Measurements from ENCODE around the gene SPPL2B.
"Not testable (repeated sequence)": the region's sequence is repeated elsewhere in the genome, so short reads cannot be mapped to it uniquely, and the experiment has no call there.

Gene SPPL2B

DNA sequence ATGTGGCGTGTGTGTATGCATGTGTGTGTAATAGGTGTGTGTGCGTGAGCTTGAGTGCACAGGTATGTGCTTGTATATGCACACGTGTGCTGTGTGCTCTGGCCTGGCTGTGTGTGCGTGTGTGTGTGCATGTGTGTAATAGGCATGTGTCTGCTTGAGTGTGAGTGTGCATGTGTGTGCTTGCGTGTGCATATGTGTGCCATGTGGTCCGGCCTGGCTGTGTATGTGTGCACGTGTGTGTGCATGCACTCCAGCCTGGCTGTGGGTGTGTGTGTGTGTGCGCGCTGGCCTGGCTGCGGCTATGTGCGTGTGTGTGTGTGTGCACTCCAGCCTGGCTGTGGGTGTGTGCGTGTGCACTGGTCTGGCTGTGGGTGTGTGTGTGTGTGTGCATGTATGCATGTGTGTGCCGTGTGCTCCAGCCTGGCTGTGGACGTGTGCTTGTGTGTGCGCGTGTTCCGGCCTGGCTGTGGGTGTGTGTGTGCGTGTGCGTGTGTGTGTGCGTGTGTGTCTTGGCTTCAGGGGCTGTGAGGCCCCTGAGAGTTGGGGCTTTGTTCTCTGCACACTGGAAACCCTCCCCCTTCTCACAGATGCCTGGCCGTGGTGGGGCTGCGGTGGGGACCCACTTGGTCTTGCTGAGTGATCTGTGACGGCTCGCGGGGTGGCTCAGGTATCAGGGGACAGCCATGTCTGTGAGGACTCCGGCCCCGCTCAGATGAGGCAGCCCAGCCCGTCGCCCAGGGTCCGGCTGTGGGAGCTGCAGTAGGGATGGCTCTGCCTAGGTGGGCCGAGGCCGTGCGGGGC is 8.2 kb downstream of the SPPL2B start:
- in situ Hi-C loops (cut with MboI; ENCODE audit: low sequenced_read_pairs) = no loop called here

DNA sequence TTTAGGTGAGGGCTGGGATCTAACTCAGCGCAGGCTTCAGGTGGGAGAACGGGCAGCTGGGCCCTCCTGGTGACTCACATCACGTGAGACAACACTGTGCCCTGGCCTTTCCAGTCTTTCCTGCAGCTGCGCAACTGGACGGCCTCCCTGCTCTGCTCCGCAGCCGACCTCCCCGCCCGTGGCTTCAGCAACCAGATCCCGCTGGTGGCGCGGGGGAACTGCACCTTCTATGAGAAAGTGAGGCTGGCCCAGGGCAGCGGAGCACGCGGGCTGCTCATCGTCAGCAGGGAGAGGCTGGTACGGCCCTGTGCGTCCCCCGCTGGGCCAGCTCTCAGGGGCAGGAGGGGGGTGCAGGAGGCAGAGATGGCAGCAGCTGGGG is 8.8 kb downstream of the SPPL2B start:
- in situ Hi-C loops (cut with MboI; ENCODE audit: low sequenced_read_pairs) = no loop called here

DNA sequence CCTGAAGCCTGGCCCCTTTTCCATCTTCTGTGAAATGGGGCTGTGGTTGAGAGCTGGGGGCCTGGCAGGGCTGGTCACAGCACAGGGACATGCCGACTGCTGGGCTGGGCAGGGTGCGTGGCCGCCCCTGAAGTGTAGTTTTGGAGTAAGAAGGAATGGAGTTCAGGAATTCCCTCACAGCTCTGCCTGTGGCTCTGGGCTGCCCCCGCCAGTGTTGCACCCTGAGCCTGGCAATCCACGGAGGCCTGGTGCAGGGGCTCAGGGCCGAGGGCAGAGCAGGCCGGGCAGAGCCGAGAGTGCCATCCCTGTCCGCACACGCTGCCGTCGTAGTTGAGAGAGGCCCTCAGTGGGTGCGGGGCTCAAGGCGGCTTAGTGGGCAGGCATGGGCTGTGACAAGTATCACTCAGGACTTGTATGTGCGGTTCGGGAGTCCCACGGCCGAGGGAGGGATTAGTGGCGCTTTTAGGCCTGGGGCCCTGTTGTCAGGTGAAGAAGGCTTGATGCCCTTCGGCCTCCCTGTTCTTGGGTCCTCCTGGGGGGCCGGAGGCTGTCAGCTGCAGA is 9.7 kb downstream of the SPPL2B start:
- in situ Hi-C loops (cut with MboI; ENCODE audit: low sequenced_read_pairs) = no loop called here

DNA sequence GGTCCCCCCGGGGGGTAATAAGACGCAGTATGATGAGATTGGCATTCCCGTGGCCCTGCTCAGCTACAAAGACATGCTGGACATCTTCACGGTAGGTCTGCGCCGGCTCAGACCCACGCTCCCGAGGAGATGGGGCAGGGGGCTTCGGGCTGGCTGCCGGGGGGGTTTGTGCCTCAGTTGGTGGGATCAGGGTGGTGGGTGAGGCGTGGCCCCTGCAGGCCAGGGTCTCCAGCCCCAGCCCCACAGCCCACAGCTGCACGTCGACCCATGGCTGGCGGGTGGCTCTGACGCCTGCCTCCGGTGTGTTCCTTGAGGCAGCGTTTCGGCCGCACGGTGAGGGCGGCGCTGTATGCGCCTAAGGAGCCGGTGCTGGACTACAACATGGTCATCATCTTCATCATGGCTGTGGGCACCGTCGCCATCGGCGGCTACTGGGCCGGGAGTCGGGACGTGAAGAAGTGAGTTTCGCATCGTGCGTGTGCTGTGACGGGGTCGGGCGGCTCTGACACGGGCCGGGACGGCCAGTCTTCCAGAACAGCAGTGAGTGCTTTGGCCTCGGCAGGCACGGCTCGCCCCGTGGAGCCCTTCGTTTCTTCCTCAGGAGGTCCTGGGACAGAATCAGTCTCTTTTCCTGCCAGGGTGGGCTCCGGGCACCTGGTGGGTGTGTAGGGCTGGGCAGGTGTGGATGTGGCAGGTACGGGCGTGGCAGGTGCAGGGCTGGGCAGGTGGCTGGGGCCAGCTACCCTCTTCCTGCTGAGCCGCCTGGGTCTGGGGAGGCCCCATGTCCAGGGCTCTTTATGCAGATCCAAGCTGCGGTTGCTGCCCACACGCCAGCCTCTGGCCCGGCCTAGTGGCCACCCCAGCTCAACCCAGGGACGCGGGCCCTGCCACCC is 10.5 kb downstream of the SPPL2B start:
- in situ Hi-C loops (cut with MboI; ENCODE audit: low sequenced_read_pairs) = no loop called here

DNA sequence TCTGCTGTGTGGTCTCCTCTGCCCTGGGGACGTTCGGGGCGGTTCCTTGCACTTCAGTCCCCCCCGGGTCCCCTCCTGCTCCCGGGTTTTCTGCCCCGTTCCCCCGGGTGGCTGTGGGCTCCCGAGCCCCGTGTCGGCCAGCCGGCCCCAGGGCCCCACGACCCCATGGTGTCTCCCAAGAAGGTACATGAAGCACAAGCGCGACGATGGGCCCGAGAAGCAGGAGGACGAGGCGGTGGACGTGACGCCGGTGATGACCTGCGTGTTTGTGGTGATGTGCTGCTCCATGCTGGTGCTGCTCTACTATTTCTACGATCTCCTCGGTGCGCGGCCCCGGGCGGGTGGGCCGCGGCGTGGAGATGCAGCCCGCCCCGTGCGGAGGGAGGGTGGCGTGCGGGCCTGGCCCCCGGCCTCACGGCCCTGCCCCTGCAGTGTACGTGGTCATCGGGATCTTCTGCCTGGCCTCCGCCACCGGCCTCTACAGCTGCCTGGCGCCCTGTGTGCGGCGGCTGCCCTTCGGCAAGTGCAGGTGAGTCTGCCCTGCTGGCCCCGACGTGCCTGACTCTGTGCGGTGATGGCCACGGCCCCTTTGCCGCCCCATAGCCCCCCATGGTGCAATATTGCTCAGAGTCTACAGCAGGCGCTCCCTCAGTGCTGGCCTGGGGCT is 11.3 kb downstream of the SPPL2B start:
- in situ Hi-C loops (cut with MboI; ENCODE audit: low sequenced_read_pairs) = no loop called here

DNA sequence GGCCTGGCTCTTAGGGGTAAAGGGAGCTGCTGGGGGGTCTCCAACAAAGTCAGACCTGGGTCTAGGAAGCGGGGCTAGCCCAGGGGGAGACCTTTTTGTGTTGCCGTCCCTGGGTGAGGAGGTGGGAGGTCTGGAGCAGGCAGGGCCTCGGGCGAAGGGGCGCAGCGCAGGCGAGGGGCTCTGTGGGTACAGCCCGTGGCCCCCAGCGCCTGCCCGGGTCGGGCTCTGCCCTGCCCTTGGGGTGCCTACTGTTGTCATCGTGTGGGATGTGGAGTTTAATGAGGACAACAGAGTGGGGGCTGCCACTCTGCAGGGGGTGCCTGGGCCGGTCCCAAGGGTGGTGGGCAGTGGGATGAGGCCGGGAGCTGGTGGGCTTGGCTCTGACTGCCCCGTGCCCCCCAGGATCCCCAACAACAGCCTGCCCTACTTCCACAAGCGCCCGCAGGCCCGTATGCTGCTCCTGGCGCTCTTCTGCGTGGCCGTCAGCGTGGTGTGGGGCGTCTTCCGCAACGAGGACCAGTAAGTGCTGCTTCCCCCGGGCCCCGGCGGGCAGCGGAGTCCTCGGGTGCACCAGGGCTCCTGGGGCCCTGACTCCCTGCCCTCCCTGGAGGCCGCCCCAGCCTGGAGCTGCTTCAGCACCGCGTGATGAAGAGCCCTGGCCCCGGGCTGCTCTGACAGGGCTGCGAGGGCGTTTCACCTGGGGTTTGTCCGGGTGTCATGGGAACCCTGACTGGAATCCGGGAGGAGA is 12.2 kb downstream of the SPPL2B start:
- in situ Hi-C loops (cut with MboI; ENCODE audit: low sequenced_read_pairs) = no loop called here

DNA sequence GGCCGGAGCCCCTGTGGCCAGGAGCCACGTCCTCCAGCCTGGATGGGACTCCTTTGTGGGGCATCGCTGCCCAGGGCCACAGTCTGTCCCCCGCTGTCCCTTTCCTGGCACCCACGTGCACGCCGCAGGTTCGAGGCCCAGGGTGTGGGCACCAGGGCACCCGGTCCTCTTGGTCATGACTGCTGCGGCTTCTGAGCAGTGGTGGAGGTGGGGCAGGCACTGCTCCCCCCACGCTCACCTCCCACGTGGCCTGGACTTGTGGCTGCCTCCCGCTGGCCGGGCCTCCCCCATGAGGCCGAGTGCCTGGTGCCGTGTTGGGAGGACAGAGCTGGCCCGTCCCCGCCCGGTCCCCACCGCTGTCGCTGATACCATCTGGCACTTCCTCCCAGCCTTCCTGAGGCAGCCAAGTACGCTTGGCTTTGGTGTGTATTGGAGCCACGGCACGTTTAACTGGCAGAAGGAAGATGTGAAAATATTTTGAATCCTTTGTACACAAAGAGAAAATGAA is 12.8 kb downstream of the SPPL2B start:
- in situ Hi-C loops (cut with MboI; ENCODE audit: low sequenced_read_pairs) = no loop called here

DNA sequence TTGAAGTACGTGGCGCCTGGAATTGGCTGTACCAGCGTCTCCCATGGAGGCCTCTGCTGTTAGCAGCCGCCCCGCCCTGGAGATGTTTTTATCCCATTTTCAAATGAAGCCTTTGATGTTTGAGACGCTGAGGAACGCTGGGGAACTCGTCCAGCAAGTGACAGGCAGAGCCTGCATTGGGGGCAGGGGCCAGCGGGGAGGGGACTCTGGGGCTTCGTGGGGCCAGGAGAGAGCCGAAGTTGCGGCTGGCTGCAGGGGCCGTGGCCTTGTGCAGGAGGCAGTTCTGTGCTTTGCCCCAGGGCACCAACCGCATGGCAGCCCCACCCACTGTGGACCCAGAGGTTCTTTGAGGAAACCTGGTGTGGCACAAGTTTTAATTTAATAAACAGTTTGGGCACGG is 13.5 kb downstream of the SPPL2B start:
- in situ Hi-C loops (cut with MboI; ENCODE audit: low sequenced_read_pairs) = no loop called here

DNA sequence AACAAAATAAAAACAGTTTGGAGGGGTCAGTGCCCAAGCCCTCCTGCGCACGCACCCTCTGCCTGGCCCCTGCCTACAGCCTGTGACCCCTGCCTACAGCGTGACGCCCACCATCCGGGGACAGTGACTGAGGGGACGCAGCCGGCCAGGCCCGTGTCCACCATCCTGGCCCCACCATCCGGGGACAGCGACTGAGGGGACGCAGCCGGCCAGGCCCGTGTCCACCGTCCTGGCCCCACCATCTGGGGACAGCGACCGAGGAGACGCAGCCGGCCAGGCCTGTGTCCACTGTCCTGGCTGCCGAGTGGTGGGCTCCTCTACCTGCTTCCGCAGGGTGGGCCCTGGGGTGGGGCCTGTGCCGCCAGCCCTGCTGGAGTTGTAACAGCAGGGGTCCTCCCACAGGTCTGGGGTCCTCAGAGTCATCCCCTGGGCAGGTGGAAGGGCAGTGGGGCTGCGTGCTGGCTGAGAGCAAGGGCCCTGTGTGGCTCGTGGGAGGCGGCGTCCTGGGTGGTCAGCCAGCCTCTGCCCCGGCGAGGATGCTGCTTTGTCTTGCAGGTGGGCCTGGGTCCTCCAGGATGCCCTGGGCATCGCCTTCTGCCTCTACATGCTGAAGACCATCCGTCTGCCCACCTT is 14.3 kb downstream of the SPPL2B start:
- in situ Hi-C loops (cut with MboI; ENCODE audit: low sequenced_read_pairs) = no loop called here

DNA sequence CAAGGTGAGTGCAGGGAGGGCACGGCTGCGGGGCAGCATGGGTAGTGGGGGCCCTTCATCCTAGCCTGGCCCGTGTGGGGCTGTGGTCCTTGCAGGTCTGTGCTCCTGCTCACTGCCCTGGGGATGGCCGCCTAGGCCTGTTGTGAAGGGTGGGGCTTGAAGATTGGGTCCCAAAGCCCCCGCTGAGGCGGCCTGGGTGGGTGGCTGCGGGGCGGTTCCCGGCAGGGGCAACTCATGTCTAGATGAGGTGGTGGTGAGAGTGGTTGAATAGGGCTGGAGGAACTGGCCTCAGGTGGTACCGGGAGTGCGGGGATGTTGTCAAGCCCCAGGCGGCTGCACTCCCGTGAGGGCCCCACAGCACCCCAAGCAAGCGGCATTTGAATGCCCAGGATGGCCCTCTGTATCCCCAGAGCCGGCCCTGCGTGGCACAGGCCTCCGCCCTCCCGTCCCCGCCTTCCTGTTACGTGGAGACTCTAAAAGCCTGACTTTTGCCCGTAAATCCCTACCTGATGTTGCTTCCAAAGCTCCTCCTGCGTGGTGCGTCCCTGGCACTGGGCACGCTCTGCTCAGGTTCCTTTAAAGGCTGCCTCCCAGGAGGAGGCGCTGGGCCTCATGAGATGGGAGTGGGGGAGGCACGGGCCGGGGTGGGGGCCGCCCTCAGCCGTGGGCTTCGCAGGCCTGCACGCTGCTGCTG is 15.0 kb downstream of the SPPL2B start:
- in situ Hi-C loops (cut with MboI; ENCODE audit: low sequenced_read_pairs) = no loop called here

DNA sequence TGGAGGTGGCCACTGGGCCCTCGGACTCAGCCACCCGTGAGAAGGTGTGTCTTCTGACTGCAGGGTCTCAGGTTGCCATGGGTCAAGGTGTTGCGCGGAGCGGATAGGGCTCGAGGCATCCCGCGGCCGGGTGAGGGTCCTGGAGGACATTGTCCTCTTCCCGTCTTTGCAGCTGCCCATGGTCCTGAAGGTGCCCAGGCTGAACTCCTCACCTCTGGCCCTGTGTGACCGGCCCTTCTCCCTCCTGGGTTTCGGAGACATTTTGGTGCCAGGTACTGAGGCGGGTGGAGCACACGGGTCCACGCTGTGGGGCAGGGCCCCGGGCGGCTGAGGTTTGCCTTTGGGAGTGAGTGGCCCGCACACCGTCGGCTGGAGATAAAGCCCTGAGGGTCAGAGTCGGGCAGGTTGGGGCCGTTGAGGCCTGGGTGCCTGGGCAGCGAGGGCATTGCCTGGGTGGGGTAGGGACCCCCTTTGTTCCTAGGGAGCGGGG is 15.9 kb downstream of the SPPL2B start:
- in situ Hi-C loops (cut with MboI; ENCODE audit: low sequenced_read_pairs) = no loop called here

DNA sequence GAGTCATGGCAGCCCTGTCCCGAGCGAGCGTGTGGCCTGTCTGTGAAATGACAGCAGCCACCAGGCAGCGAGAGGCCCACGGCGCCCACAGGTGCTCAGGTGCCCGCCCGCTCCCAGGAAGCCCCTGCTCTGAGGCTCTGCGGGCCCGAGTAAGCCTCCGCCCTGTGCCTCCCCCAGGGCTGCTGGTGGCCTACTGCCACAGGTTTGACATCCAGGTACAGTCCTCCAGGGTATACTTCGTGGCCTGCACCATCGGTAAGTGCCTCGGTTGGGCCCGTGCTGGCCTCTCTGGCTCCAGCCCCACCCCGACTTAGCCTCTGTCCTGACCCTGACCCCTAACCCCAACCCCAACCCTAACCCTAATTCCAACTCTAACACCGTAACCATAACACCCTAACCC is 16.6 kb downstream of the SPPL2B start:
- in situ Hi-C loops (cut with MboI; ENCODE audit: low sequenced_read_pairs) = no loop called here

DNA sequence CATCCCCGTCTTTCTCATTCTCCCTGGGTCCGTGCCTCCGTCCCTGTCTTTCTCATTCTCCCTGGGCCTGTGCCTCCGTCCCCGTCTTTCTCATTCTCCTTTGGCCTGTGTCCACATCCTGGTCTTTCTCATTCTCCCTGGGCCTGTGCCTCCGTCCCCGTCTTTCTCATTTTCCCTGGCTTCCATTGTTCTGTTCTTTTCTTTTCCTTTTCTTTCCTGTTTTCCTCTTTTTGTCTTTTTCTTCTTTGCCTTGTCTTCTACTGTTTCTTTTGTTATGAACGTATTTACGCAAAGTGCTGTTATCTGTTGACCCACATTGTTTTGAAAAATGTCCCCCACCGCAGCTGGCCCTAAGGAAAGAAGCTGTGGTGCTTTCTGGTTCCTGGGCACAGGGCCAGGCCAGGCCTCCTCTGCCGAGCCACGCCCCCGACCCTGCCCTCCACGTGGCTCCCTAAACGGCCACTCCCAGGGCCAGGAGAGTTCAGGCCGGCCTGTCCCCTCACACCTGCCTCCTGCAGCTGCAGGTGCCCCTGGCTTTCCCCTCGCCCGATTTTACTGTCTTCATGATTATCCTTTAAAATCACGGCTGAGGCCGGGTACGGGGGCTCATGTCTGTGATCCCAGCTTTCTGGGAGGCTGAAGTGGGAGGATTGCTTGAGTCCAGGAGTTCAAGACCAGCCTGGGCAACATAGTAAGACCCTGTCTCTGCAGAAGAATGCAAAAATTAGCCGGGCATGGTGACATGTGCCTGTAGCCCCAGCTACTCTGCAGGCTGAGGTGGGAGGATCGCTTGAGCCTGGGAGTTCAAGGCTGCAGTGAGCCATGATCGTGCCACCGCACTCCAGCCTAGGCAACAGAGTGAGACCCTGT is 17.5 kb downstream of the SPPL2B start:
- in situ Hi-C loops (cut with MboI; ENCODE audit: low sequenced_read_pairs) = no loop called here

DNA sequence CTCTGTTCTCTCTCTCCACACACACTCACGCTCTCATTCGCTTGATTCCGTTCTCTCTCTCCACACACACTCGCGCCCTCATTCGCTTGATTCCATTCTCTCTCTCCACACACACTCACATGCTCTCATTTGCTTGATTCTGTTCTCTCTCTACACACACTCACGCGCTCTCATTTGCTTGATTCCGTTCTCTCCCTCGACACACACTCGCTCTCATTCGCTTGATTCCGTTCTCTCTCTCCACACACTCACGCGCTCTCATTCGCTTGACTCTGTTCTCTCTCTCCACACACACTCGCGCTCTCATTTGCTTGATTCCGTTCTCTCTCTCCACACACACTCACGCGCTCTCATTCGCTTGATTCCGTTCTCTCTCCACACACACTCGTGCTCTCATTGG is 21.3 kb downstream of the SPPL2B start:
- in situ Hi-C loops (cut with MboI; ENCODE audit: low sequenced_read_pairs) = not testable (repeated sequence)

DNA sequence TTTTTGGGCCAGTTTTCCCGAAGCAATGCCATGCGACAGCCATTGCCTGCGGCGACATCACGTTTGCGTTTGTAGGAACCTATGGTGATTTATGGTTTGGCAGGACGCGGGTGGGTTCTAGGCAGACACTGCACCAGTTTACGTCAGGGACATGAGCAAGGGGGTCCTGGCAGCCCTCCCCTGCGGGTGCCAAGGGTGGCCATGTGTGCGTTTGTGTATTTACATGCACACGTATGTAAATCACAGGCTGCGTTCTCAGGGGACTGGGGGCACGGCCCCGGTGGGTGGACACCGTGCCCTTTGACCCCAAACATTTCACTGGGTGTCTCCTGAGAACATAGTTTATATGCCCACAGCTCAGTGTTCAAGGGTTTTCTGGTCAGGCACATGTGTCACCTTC is 22.2 kb downstream of the SPPL2B start:
- in situ Hi-C loops (cut with MboI; ENCODE audit: low sequenced_read_pairs) = no loop called here

DNA sequence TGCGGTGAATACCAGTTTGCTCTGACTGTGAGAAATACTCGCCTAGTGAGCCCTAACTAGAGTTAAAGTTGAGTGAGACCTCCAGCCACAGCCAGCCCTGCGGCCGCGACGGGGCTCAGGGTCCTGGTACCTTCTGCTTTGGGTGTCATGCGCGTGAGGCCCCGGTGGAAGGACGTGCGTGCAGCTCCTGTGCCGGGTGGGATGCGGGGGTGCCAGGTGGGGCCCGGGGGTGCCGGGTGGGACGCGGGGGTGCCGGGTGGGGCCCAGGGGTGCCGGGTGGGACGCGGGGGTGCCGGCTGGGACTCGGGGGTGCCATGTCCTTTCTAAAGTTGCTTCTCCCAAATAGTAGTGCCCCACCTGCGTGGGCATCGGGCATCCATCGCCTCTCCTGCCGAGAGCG is 23.1 kb downstream of the SPPL2B start:
- in situ Hi-C loops (cut with MboI; ENCODE audit: low sequenced_read_pairs) = no loop called here

DNA sequence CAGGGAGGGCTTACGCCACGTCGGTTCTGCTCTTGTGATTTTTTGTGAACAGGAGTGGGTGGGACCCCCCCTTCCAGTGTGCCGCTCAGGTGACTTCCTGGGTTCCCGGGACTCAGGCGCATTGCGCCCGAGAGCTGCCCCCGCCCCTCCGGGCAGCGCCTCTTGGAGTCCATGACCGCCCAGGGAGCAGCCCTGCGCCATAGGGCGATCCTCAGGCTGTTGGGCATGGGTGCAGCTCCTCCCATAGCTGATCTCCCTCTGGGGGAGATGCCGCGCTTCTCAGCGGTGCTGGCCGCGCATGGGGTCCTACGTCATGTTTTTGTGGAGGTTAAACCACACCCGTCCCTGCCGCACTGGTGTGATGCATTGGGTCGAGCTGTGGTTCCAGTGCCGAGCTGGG is 23.6 kb downstream of the SPPL2B start:
- in situ Hi-C loops (cut with MboI; ENCODE audit: low sequenced_read_pairs) = no loop called here

DNA sequence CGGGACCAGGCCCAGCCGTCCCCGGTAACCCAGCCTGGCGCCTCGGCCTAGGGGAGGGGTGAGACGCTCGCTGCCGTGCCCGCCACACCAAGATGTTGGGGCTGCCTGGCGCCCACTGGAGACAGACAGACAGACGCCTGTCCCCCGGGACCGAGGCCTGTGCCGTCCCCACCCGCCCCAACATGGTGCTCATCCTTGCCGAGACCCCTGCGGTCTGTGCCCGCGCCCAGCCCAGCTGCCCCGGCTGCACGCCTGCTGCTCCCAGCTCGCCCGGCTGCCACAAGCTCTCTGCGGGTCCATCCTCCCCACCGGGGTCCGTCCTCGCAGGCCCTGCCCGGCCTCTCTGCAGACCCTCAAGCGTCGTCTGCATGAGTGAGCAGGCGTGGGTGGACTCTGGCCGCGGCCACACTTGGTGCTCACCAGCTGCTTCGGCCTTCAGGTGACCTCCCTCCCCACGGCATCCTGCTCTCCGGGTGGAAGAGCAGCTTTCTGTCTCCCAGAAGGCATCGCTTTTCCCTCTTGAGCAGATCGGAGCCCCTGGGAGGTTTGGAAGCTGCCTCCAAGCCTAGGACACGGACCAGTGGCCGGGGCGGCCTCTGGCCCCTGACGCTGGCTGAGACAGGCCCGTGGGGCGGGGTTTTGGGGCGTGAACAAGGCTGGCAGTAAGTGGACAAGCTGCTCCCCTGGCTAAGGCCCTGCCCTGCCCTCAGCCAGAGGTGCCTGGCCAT is 24.8 kb downstream of the SPPL2B start:
- in situ Hi-C loops (cut with MboI; ENCODE audit: low sequenced_read_pairs) = no loop called here

Measured in HL-60/S4 treated with phorbol 12-myristate 13-acetate at 8.2 ng/mL for 4 days and 3 days (cell line).